Transverse colon (tissue), 4 donors: Measurements from ENCODE around the gene TADA2B. TPM values are rescaled to one million over a fixed set of nuclear protein-coding genes. Genes with fewer than 3 reads are reported as not detected.

Experiments
- DNase-seq: peaks from one replicate; pipeline ENCODE4 v3.0.0-alpha.2; 2019
- H3K27ac ChIP-seq, 4 donors: fragments of 200-600 bp; sonication (generic); 2 replicates each; pipeline ENCODE4 v1.5.1; 2016 to 2018; ENCODE audit warnings: inconsistent platforms in 4 of 4
- H3K27me3 ChIP-seq: fragments of 200-600 bp; sonication (generic); 2 replicates; pipeline ENCODE4 v1.5.1; 2017; ENCODE audit warnings: inconsistent platforms
- H3K36me3 ChIP-seq, 4 donors: fragments of 200-600 bp; sonication (generic); 2 replicates each; pipeline ENCODE4 v1.5.1; 2017 to 2019; ENCODE audit warnings: inconsistent platforms in 4 of 4
- H3K4me1 ChIP-seq, 4 donors: fragments of 200-600 bp; sonication (generic); 2 replicates each; pipeline ENCODE4 v1.5.1; 2017 to 2020; ENCODE audit warnings: inconsistent platforms in 4 of 4
- H3K4me3 ChIP-seq, 4 donors: fragments of 200-600 bp; sonication (generic); 1 replicate in 1 of 4; 2 replicates in 3 of 4; pipeline versions ENCODE4 v1.5.1 to v1.6.1; 2017 to 2019; ENCODE audit warnings: inconsistent platforms in 4 of 4
- H3K9me3 ChIP-seq, 2 donors: fragments of 200-600 bp; sonication (generic); 2 replicates each; pipeline ENCODE4 v1.5.1; 2017 to 2019; ENCODE audit warnings: inconsistent platforms in 2 of 2
- EP300 ChIP-seq: sonication (generic); formaldehyde crosslinking; IDR thresholded peaks from one replicate; pipeline ENCODE4 v1.6.1; 2017; ENCODE audit warnings: antibody characterized with exemption, low read depth
- POLR2A ChIP-seq: fragments of 450-650 bp; IDR thresholded peaks from one replicate; pipeline ENCODE4 v1.6.1; 2016; ENCODE audit warnings: antibody characterized with exemption, mild to moderate bottlenecking, moderate library complexity
- POLR2AphosphoS5 ChIP-seq, 3 donors: sonication (generic); formaldehyde crosslinking; IDR thresholded peaks; one replicate each; pipeline ENCODE4 v1.6.1; 2016; ENCODE audit warnings: antibody characterized with exemption in 3 of 3
- WGBS, 2 donors: methylation state at CpG; one replicate each; pipeline ENCODE4 v1.1.5; 2018; ENCODE audit warnings: low coverage in 1 of 2; 5-methylcytosine and 5-hydroxymethylcytosine counted together
- in situ Hi-C, 4 donors: fragments of 200-750 bp; cut with MboI; loops; one replicate each; pipeline versions ENCODE4 v1.15.0 to v1.15.1; 2017; ENCODE audit warnings: low sequenced_read_pairs in 3 of 4, low pct_ligation_motif_present in 1 of 4, low pct_unique_long_range_greater_than_20kb in 1 of 4
- intact Hi-C: fragments of 100-400 bp; cut with DNase I; formaldehyde crosslinking; loops from one replicate; pipeline ENCODE4 v1.15.1; 2023; ENCODE audit warnings: low total_unique reads
- total RNA-seq, 4 donors: library from RNA; depleted of rRNA; stranded (reverse); fragments of >200 nt; gene quantifications; one replicate each; pipeline ENCODE4 v1.1.0, GENCODE V29; 2016
- TF ChIP-seq, protein P1 (sequence below), 5 experiments: fragments of 200-600 bp in 3 of 5; fragments of 450-650 bp in 2 of 5; sonication (generic) in 3 of 5; IDR thresholded peaks; 1 replicate in 2 of 5; 2 replicates in 3 of 5; pipeline ENCODE4 v1.5.1; 2016 to 2017; ENCODE audit warnings: antibody characterized with exemption in 5 of 5, inconsistent platforms in 3 of 5, mild to moderate bottlenecking in 2 of 5, moderate library complexity in 1 of 5

Gene TADA2B
- total RNA-seq, 4 donors from 2014 or later, result 18.7 to 31.8 (median 27.4) TPM

GRCh38 chr4:7030856-7031255, 12.3 kb upstream of the TADA2B start:
- Histone ChIP-seq H3K36me3 (peaks cover 0 to 24% (median 10%) of the 10 kb centered on the region in 4 donors), H3K27me3 (no peaks in the 10 kb centered on the region), H3K27ac (no peak overlapping the region), H3K4me1 (no peaks in the 10 kb centered on the region), H3K9me3 (no peaks in the 10 kb centered on the region), H3K4me3 (no peak overlapping the region)
- 85 to 92% methylated on average over 5 to 10 of the region's 10 CpGs for WGBS, 2 donors
- DNase-seq, result no peak
- TF ChIP-seq POLR2AphosphoS5 (IDR thresholded peaks at IDR 0.05) (no peak), POLR2A (no peak)
- intact Hi-C loops, result no loop called here
- in situ Hi-C loops, result no loop called here

- peaks cover 0 to 20% (median 9%) of the 10 kb centered on the region in 4 donors for H3K36me3 ChIP-seq
- no peaks in the 10 kb centered on the region for H3K9me3 ChIP-seq
- TF ChIP-seq POLR2A, result no peak
- no peak for TF ChIP-seq EP300
- TF ChIP-seq, protein P1, sequence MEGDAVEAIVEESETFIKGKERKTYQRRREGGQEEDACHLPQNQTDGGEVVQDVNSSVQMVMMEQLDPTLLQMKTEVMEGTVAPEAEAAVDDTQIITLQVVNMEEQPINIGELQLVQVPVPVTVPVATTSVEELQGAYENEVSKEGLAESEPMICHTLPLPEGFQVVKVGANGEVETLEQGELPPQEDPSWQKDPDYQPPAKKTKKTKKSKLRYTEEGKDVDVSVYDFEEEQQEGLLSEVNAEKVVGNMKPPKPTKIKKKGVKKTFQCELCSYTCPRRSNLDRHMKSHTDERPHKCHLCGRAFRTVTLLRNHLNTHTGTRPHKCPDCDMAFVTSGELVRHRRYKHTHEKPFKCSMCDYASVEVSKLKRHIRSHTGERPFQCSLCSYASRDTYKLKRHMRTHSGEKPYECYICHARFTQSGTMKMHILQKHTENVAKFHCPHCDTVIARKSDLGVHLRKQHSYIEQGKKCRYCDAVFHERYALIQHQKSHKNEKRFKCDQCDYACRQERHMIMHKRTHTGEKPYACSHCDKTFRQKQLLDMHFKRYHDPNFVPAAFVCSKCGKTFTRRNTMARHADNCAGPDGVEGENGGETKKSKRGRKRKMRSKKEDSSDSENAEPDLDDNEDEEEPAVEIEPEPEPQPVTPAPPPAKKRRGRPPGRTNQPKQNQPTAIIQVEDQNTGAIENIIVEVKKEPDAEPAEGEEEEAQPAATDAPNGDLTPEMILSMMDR (IDR thresholded peaks at IDR 0.05), result no peak
- TF ChIP-seq POLR2AphosphoS5 (IDR thresholded peaks at IDR 0.05), result no peak
- no peaks in the 10 kb centered on the region for H3K4me1 ChIP-seq
- WGBS, 2 donors, result 86 to 88% methylated on average over 10 to 35 of the region's 35 CpGs
- no peaks in the 10 kb centered on the region for H3K27me3 ChIP-seq
- in situ Hi-C loops (no loop called here), intact Hi-C loops (no loop called here)
- no peak for DNase-seq
- no peak overlapping the region for H3K27ac ChIP-seq
- H3K4me3 ChIP-seq, result no peak overlapping the region
Measured at GRCh38 chr4:7031558-7032449, 11.4 kb upstream of the TADA2B start.

GRCh38 chr4:7032596-7032995, 10.6 kb upstream of the TADA2B start:
- Histone ChIP-seq H3K9me3 (no peaks in the 10 kb centered on the region), H3K4me3 (no peak overlapping the region), H3K27ac (no peak overlapping the region), H3K36me3 (peaks cover 0 to 20% (median 9%) of the 10 kb centered on the region in 4 donors), H3K27me3 (no peaks in the 10 kb centered on the region), H3K4me1 (no peaks in the 10 kb centered on the region)
- intact Hi-C loops (no loop called here), in situ Hi-C loops (no loop called here)
- TF ChIP-seq EP300 (no peak), POLR2A (no peak), POLR2AphosphoS5 (IDR thresholded peaks at IDR 0.05) (no peak)
- TF ChIP-seq, protein P1 (IDR thresholded peaks at IDR 0.05), result no peak
- 89 to 100% methylated on average over 2 to 8 of the region's 8 CpGs for WGBS, 2 donors
- DNase-seq, result no peak

DNA sequence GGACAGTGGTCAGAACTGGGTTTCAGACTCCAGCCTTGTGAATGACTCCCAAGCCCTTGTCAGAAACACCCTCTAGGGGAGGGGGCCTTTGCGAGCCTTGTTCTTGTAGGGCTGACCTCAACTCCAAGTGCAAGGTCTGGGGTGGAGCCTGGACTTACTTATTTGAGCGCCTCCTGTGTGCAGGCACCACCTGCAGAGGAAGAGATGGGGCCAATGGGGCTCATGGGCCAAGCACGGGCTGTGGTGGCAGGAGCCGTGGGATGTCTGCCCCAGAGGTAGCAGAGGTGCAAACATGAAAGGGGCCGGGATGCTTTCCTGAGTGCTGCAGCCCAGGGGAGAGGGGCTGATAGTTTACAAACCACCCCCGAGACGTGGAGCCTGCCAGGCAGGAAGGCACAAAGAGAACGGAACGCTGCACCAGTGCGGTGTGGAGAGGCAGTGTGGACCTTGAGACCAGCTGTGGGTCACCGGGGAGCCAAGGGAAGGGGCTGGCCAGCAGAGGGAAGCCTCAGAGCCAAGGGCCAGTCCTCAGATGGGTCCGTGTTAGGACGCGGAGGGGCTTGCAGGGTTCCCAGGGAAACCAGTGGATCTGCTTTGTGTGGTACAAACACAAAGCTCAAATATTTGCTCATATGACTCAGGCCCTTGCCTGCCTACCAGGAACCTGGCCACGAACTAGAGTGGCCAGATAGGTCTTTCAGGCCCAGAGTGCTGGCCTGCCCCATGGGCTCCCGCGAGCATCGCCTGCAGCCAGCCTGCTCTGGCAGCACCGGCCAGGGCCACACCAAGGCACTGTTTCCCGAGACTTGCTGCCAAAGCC, 8.7 kb upstream of the TADA2B start:
- intact Hi-C loops (loop anchor here (5.0 kb wide), 1 partner anchor 38 kb away; no protein-coding TSS in a partner anchor), in situ Hi-C loops (no loop called here)
- H3K4me1 ChIP-seq, result no peaks in the 10 kb centered on the region
- peaks cover 0 to 20% (median 9%) of the 10 kb centered on the region in 4 donors for H3K36me3 ChIP-seq
- WGBS, 2 donors, result 72% methylated on average over 20 of the region's 20 CpGs; no CpG with 5 or more reads in 1 of the 2 donors
- no peak for TF ChIP-seq POLR2A
- TF ChIP-seq EP300, result no peak
- no peaks in the 10 kb centered on the region for H3K27me3 ChIP-seq
- H3K4me3 ChIP-seq, result no peak overlapping the region
- H3K27ac ChIP-seq, result no peak overlapping the region
- H3K9me3 ChIP-seq, result no peaks in the 10 kb centered on the region
- DNase-seq, result no peak

GRCh38 chr4:7037425-7037824, 5.7 kb upstream of the TADA2B start:
- 69 to 82% methylated on average over 4 to 6 of the region's 6 CpGs for WGBS, 2 donors

More at GRCh38 chr4:7037425-7037824, 5.7 kb upstream of the TADA2B start:
- no peak overlapping the region for H3K27ac ChIP-seq
- in situ Hi-C loops, result no loop called here
- no peak for TF ChIP-seq POLR2AphosphoS5 (IDR thresholded peaks at IDR 0.05)
- TF ChIP-seq, protein P1 (IDR thresholded peaks at IDR 0.05), result no peak
- TF ChIP-seq POLR2A, result no peak
- no peak for TF ChIP-seq EP300
- no peaks in the 10 kb centered on the region for H3K9me3 ChIP-seq
- H3K27me3 ChIP-seq, result no peaks in the 10 kb centered on the region
- H3K4me3 ChIP-seq, result no peak overlapping the region
- intact Hi-C loops, result loop anchor here (5.0 kb wide), 1 partner anchor 35 kb away; no protein-coding TSS in a partner anchor
- H3K4me1 ChIP-seq, result peaks cover 6 to 15% (median 13%) of the 10 kb centered on the region in 4 donors
- peaks cover 0 to 4% (median 0%) of the 10 kb centered on the region in 4 donors for H3K36me3 ChIP-seq
- DNase-seq, result no peak
